Measurements from ENCODE around the gene SETD3.
A peak's percentile ranks its signal among the peaks of the same experiment; 100 is the strongest.

SETD3 gene

GRCh38 chr14:99425272-99425681, 55.4 kb downstream of the SETD3 start:
- TF ChIP-seq CTCF (IDR thresholded peaks at IDR 0.05; ENCODE audit: insufficient read depth, low read depth, low read length, missing control alignments) = no peak
- H3K4me3 ChIP-seq (ENCODE audit: low read length) = no peak overlapping the region
- no peak for DNase-seq (ENCODE audit: low read depth)

- no peak for TF ChIP-seq CTCF (IDR thresholded peaks at IDR 0.05; ENCODE audit: insufficient read depth, low read depth, low read length, missing control alignments)
- H3K4me3 ChIP-seq (ENCODE audit: low read length) = no peak overlapping the region
- no peak for DNase-seq (ENCODE audit: low read depth)
Measured at GRCh38 chr14:99424306-99424877, 56.3 kb downstream of the SETD3 start.

GRCh38 chr14:99423434-99423833, 57.2 kb downstream of the SETD3 start:
- TF ChIP-seq CTCF (IDR thresholded peaks at IDR 0.05; ENCODE audit: insufficient read depth, low read depth, low read length, missing control alignments) = no peak
- DNase-seq (ENCODE audit: low read depth) = no peak
- H3K4me3 ChIP-seq (ENCODE audit: low read length) = no peak overlapping the region

DNA sequence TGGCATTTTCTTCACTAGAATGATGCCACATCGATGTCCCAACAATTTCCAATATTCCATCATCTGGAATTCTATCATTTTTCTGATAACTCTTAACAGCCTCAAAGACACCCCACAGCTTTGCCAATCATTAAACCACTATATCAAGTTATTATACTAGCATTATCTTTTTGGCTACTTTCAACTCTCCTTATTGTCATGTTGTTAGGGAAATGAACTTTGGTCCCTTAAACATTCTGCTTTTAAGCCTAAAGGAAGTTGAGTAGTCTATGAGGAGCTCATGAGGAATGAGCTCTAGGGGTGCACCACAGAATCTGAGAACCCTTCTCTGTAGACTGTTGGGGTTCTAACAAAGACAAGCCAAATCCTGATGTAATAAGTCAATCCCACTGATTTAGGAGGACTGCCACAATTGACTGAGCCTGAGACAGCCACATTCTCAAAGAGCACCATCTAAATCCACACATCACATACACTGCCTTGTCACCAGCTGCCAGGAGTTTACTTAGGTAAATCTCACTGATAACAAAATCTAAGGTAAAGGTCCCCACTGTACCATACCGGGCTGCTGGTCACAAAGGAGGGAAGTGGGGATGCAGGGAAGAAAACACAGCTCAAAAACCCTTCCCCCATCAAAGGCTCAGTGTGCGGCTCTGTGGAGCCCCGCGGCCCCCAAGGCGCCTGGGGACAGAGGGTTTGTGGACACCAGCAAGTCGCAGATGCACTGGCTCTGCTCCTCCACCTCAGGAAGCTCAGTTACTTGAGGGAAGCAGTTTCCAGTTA, 58.2 kb downstream of the SETD3 start:
- DNase-seq (ENCODE audit: low read depth) = no peak

DNA sequence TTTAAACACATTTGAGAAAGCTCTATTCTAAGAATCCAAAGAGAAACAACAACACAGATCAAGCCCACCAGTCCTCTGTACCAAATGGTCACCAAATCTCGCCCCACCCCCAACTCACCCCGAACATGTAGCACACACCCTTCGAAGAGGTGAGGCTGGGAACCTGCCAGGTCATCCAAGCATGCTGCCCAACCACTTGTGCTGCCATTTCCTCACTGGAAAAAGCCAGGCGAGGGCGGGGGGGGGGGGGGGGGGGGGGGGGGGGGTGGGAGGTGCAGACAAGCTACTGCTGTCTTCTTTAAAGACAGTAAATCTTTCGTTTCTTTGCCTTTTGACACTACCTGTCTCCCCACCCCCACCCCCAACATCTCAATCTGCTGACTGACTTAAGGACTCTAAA, 59.9 kb downstream of the SETD3 start:
- no peak overlapping the region for H3K4me3 ChIP-seq (ENCODE audit: low read length)
- DNase-seq (ENCODE audit: low read depth) = peak; percentile 12
- no peak for TF ChIP-seq CTCF (IDR thresholded peaks at IDR 0.05; ENCODE audit: insufficient read depth, low read depth, low read length, missing control alignments)

More for the DNA sequence above, 58.2 kb downstream of the SETD3 start:
- H3K4me3 ChIP-seq (ENCODE audit: low read length) = no peak overlapping the region
- TF ChIP-seq CTCF (IDR thresholded peaks at IDR 0.05; ENCODE audit: insufficient read depth, low read depth, low read length, missing control alignments) = no peak

DNA sequence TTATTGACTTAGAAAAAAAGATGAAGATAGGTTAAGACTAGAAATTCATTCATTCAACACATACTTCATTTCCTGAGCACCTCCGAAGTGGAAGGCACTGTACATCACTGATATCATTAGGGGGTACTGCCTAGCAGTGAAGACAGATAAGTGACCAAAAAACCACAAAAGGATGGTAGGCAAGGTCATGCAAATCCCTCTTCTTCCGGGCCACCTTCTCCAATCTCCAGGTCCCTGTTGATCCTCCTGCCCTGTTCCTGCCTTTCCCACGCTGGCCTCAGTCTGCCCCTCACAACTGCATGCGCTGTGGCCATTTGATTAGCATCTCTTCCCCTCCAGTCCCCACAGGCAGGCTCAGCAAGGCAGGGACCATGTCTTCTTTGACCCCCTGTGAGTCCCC, 60.8 kb downstream of the SETD3 start:
- no peak overlapping the region for H3K4me3 ChIP-seq (ENCODE audit: low read length)
- TF ChIP-seq CTCF (IDR thresholded peaks at IDR 0.05; ENCODE audit: insufficient read depth, low read depth, low read length, missing control alignments) = no peak
- no peak for DNase-seq (ENCODE audit: low read depth)

GRCh38 chr14:99418242-99418641, 62.4 kb downstream of the SETD3 start:
- H3K4me3 ChIP-seq (ENCODE audit: low read length) = no peak overlapping the region
- no peak for TF ChIP-seq CTCF (IDR thresholded peaks at IDR 0.05; ENCODE audit: insufficient read depth, low read depth, low read length, missing control alignments)
- DNase-seq (ENCODE audit: low read depth) = no peak

All from epithelial cell of esophagus (primary cell).